GM12878 (cell line): ENCODE data around the gene BOD1L1. TPM values are rescaled to one million over a fixed set of nuclear protein-coding genes. Genes with fewer than 3 reads are reported as not detected.

ENCODE experiments used
- ATAC-seq: fragments of 200-7000 bp; cut with Tn5 transposase; 3 replicates; pipeline ENCODE4 v1.9.1; 2020; ENCODE audit warnings: mild to moderate bottlenecking, moderate library complexity
- BruUV-seq: library from RNA; stranded (reverse); fragments of 400-500 nt; replicated peaks from 2 replicates; lab custom pipeline; 2021; lab: Mats Ljungman, UMichigan
- CTCF ChIA-PET: fragments of 300-600 bp; sonication (Branson Sonifier 250); formaldehyde crosslinking; extraction: SDS; loops from one replicate; lab custom pipeline; 2021; ENCODE audit warnings: inconsistent platforms; lab: Yijun Ruan, JAX
- POLR2A ChIA-PET: fragments of 350-600 bp; formaldehyde crosslinking; extraction: SDS; loops from one replicate; lab custom pipeline; 2021; ENCODE audit warnings: inconsistent platforms; lab: Charles Lee
- RAD21 ChIA-PET: fragments of 300-600 bp; sonication (Branson Sonifier 250); formaldehyde crosslinking; loops from one replicate; lab custom pipeline; 2023; ENCODE audit warnings: antibody characterized with exemption; ENCODE audit not compliant: unreplicated experiment; lab: Charles Lee
- SMC1A ChIA-PET: fragments of 300-600 bp; sonication (Branson Sonifier 250); formaldehyde crosslinking; loops from one replicate; lab custom pipeline; 2023; ENCODE audit not compliant: unreplicated experiment, uncharacterized antibody; lab: Charles Lee
- DNase-seq: peaks from one replicate; pipeline ENCODE4 v3.0.0-alpha.2; 2011; ENCODE audit warnings: low read depth, low spot score
- FAIRE-seq: peaks from 3 replicates; lab custom pipeline; 2011; peaks lifted over from hg19 to GRCh38; lab: Jason Lieb, UNC
- H2AFZ ChIP-seq: 2 replicates; pipeline ENCODE4 v1.6.0; 2011; ENCODE audit warnings: low read depth, low read length, control low read depth; ENCODE audit not compliant: control insufficient read depth
- H3K27ac ChIP-seq: 2 replicates; pipeline ENCODE4 v1.5.1; 2011; ENCODE audit warnings: control low read depth; ENCODE audit not compliant: control insufficient read depth, insufficient read depth
- H3K27me3 ChIP-seq, 2 experiments: replicated peaks in 1 of 2; 2 replicates each; pipeline versions ENCODE4 v1.6.0 to v1.6.1; 2011; ENCODE audit warnings: low read length in 1 of 2; ENCODE audit not compliant: control insufficient read depth in 2 of 2, insufficient read depth in 2 of 2
- H3K36me3 ChIP-seq, 2 experiments: 2 replicates each; pipeline ENCODE4 v1.5.1; 2011; ENCODE audit warnings: low read length in 1 of 2; ENCODE audit not compliant: control insufficient read depth in 2 of 2, insufficient read depth in 2 of 2
- H3K4me1 ChIP-seq: 2 replicates; pipeline ENCODE4 v1.6.1; 2011; ENCODE audit warnings: mild to moderate bottlenecking, low read length, moderate library complexity, mixed read lengths; ENCODE audit not compliant: control insufficient read depth, insufficient read depth
- H3K4me2 ChIP-seq: 2 replicates; pipeline ENCODE4 v1.6.0; 2011; ENCODE audit warnings: control low read depth; ENCODE audit not compliant: control insufficient read depth, insufficient read depth
- H3K4me3 ChIP-seq: fragments of 200-600 bp; sonication (generic); 2 replicates; pipeline ENCODE4 v1.5.1; 2016
- H3K79me2 ChIP-seq: 2 replicates; pipeline ENCODE4 v1.6.0; 2011; ENCODE audit warnings: low read length; ENCODE audit not compliant: control insufficient read depth, insufficient read depth
- H3K9ac ChIP-seq: 2 replicates; pipeline ENCODE4 v1.8.0; 2011; ENCODE audit warnings: low read length, control low read depth, mixed read lengths; ENCODE audit not compliant: control insufficient read depth, insufficient read depth
- H3K9me3 ChIP-seq: replicated peaks from 3 replicates; pipeline ENCODE4 v1.5.1; 2011; ENCODE audit warnings: mild to moderate bottlenecking, low read length; ENCODE audit not compliant: control insufficient read depth, insufficient read depth
- H4K20me1 ChIP-seq: 2 replicates; pipeline ENCODE4 v1.6.0; 2011; ENCODE audit not compliant: control insufficient read depth, insufficient read depth
- ATF7 ChIP-seq: fragments of 450-650 bp; IDR thresholded peaks from 2 replicates; pipeline ENCODE4 v1.6.1; 2016; ENCODE audit warnings: low read depth, mild to moderate bottlenecking
- BACH1 ChIP-seq: fragments of 450-650 bp; IDR thresholded peaks from 2 replicates; pipeline ENCODE4 v1.6.1; 2017; ENCODE audit warnings: mild to moderate bottlenecking, borderline replicate concordance
- BCL11A ChIP-seq: IDR thresholded peaks from 2 replicates; pipeline ENCODE4 v1.6.1; 2011; ENCODE audit warnings: low read depth, low read length
- BHLHE40 ChIP-seq, 2 experiments: fragments of 450-650 bp in 1 of 2; IDR thresholded peaks; 2 replicates each; pipeline ENCODE4 v1.6.1; 2011 to 2017; ENCODE audit warnings: low read depth in 2 of 2, borderline replicate concordance in 1 of 2, improper control_type of control experiment in 1 of 2, low read length in 1 of 2, mild to moderate bottlenecking in 1 of 2
- DPF2 ChIP-seq: fragments of 450-650 bp; IDR thresholded peaks from 2 replicates; pipeline ENCODE4 v1.6.1; 2017; ENCODE audit warnings: mild to moderate bottlenecking
- EED ChIP-seq: sonication (generic); IDR thresholded peaks from 2 replicates; pipeline ENCODE4 v1.6.1; 2016; ENCODE audit warnings: antibody characterized with exemption, low read depth
- EGR1 ChIP-seq, 2 experiments: IDR thresholded peaks; 1 replicate in 1 of 2; 2 replicates in 1 of 2; pipeline ENCODE4 v1.6.1; 2011 to 2012; ENCODE audit warnings: low read depth in 2 of 2, low read length in 2 of 2, borderline replicate concordance in 1 of 2, mild to moderate bottlenecking in 1 of 2, moderate library complexity in 1 of 2
- ELK1 ChIP-seq: IDR thresholded peaks from 2 replicates; pipeline ENCODE4 v1.6.1; 2012; ENCODE audit warnings: low read depth, low read length, improper control_type of control experiment
- JUNB ChIP-seq: IDR thresholded peaks from 2 replicates; pipeline ENCODE4 v1.6.1; 2016; ENCODE audit warnings: antibody characterized with exemption, mild to moderate bottlenecking
- MYB ChIP-seq: fragments of 150-350 bp; IDR thresholded peaks from 2 replicates; pipeline ENCODE4 v1.6.1; 2014; ENCODE audit warnings: mild to moderate bottlenecking, low read depth, low read length, borderline replicate concordance
- NFYB ChIP-seq: IDR thresholded peaks from 2 replicates; pipeline ENCODE4 v1.6.1; 2011; ENCODE audit warnings: low read depth, mild to moderate bottlenecking, low read length, improper control_type of control experiment, moderate library complexity; ENCODE audit not compliant: insufficient read depth
- SREBF2 ChIP-seq: IDR thresholded peaks from 2 replicates; pipeline ENCODE4 v1.6.1; 2012; ENCODE audit warnings: mild to moderate bottlenecking, low read length
- SUPT20H ChIP-seq: IDR thresholded peaks from 2 replicates; pipeline ENCODE4 v1.6.1; 2011; ENCODE audit warnings: low read depth, mild to moderate bottlenecking, low read length, moderate library complexity, borderline replicate concordance; ENCODE audit not compliant: control insufficient read depth
- TCF7 ChIP-seq: IDR thresholded peaks from 2 replicates; pipeline ENCODE4 v1.6.1; 2014; ENCODE audit warnings: antibody characterized with exemption, borderline replicate concordance
- ZNF24 ChIP-seq: fragments of 450-650 bp; IDR thresholded peaks from 2 replicates; pipeline ENCODE4 v1.6.1; 2017; ENCODE audit warnings: antibody characterized with exemption, mild to moderate bottlenecking
- ZNF384 ChIP-seq: IDR thresholded peaks from 2 replicates; pipeline ENCODE4 v1.6.1; 2012; ENCODE audit warnings: low read depth, mild to moderate bottlenecking, low read length, improper control_type of control experiment, borderline replicate concordance
- ZNF592 ChIP-seq: fragments of 450-650 bp; IDR thresholded peaks from 2 replicates; pipeline ENCODE4 v1.6.1; 2017; ENCODE audit warnings: mild to moderate bottlenecking, moderate library complexity
- WGBS: methylation state at CpG from one replicate; pipeline ENCODE4 v1.1.6; 2016; ENCODE audit warnings: low lambda C conversion rate; ENCODE audit not compliant: insufficient replicate concordance, insufficient coverage; ENCODE audit errors: missing lambda C conversion rate; 5-methylcytosine and 5-hydroxymethylcytosine counted together
- in situ Hi-C: fragments of 300-500 bp; cut with MboI; formaldehyde crosslinking; loops from 9 replicates; pipeline ENCODE4 v1.14.3; 2018; ENCODE audit warnings: mixed read lengths
- intact Hi-C: fragments of 100-400 bp; cut with micrococcal nuclease; formaldehyde crosslinking; loops from one replicate; pipeline ENCODE4 v1.14.2; 2022; ENCODE audit not compliant: unreplicated experiment
- polyA plus RNA-seq, 11 experiments: library from polyadenylated mRNA; depleted of rRNA in 4 of 11; unstranded in 6 of 11; stranded (reverse) in 5 of 11; fragments of >200 nt; fragmentation: Nextera tagmentation in 4 of 11; fragmentation: Illumina TruSeq in 1 of 11; extraction: Ambion mirVana in 4 of 11; extraction: Trizol in 1 of 11; gene quantifications; 1 replicate in 1 of 11; 2 replicates in 10 of 11; pipeline versions ENCODE4 v1.2.1 to v1.2.3, GENCODE V29; 2011 to 2016; ENCODE audit warnings: inconsistent platforms in 2 of 11, missing spikeins in 2 of 11, low read depth in 1 of 11
- total RNA-seq, 4 experiments: library from RNA; depleted of rRNA in 3 of 4; stranded (reverse); fragments of >200 nt in 3 of 4; fragmentation: Illumina TruSeq in 1 of 4; extraction: Trizol in 1 of 4; gene quantifications; 2 replicates each; pipeline versions ENCODE4 v1.2.1 to v1.2.3, GENCODE V29; 2013 to 2021

BOD1L1 gene
- total and polyA plus RNA-seq, 10 of the 15 experiments (the other 5 are each of a cell fraction or from before 2014, with no cell fraction given), result 6.8 to 41.6 (median 24.3) TPM

GRCh38 chr4:13618212-13618806, 9.2 kb downstream of the BOD1L1 start (continued):
- TF ChIP-seq EED (no peak), ZNF592 (no peak), DPF2 (no peak), SREBF2 (no peak)
- TF ChIP-seq, all 136 proteins: peak for 0

GRCh38 chr4:13617801-13618200, 9.7 kb downstream of the BOD1L1 start:
- BruUV-seq, result no TSS peak
- Histone ChIP-seq H3K9me3 (no peaks in the 10 kb centered on the region), H3K9ac (no peak overlapping the region), H2AFZ (no peak overlapping the region), H3K36me3 (peaks cover 2 to 12% of the 10 kb centered on the region in 2 experiments), H3K27ac (no peak overlapping the region), H3K79me2 (peaks cover 7% of the 10 kb centered on the region), H4K20me1 (no peaks in the 10 kb centered on the region), H3K4me1 (peaks cover 13% of the 10 kb centered on the region), H3K27me3 (no peaks in the 10 kb centered on the region), H3K4me2 (no peak overlapping the region), H3K4me3 (no peak overlapping the region)
- ChIA-PET POLR2A (interaction anchor here (0.9 to 1.4 kb wide), 2 partner anchors 9 to 10 kb away, joined by 3 to 4 read pairs; partner anchors contain the start of gene BOD1L1), RAD21 (no interaction called here), CTCF (interaction anchor here (1.2 kb wide), 1 partner anchor 69 kb away, joined by 4 read pairs; no protein-coding TSS in a partner anchor), SMC1A (interaction anchor here (0.6 to 1.7 kb wide), 4 partner anchors 10 to 841 kb away, joined by 3 to 4 read pairs (median 3); partner anchors contain the start of gene BOD1L1)
- in situ Hi-C loops (no loop called here), intact Hi-C loops (no loop called here)
- DNase-seq, result no peak
- no peak for TF ChIP-seq ATF7
- TF ChIP-seq BACH1, result no peak
- TF ChIP-seq EGR1 (IDR thresholded peaks at IDR 0.05; ENCODE audit: borderline replicate concordance in 1 of 2, low read depth in 2 of 2, low read length in 2 of 2), result no peak
- TF ChIP-seq BCL11A, result no peak
- no peak for TF ChIP-seq SUPT20H
- TF ChIP-seq ZNF24, result no peak
- TF ChIP-seq ELK1, result no peak
- TF ChIP-seq NFYB, result no peak
- no peak for TF ChIP-seq MYB
- TF ChIP-seq JUNB, result no peak
- no peak for TF ChIP-seq TCF7
- TF ChIP-seq BHLHE40 (IDR thresholded peaks at IDR 0.05; ENCODE audit: borderline replicate concordance in 1 of 2, low read depth in 2 of 2, low read length in 1 of 2), result no peak
- TF ChIP-seq ZNF384, result no peak
- WGBS, result 67% methylated on average over 3 of the region's 3 CpGs
- FAIRE-seq, result no peak
- ATAC-seq, result no peak
